Fibroblast of skin of left quadriceps (primary cell): ENCODE measurements around the gene TMEM109.

ENCODE experiments used
- DNase-seq, 2 experiments: peaks; one replicate each; pipeline ENCODE4 v3.0.0-alpha.2; 2013; ENCODE audit warnings: low read depth in 2 of 2

Gene TMEM109

DNA sequence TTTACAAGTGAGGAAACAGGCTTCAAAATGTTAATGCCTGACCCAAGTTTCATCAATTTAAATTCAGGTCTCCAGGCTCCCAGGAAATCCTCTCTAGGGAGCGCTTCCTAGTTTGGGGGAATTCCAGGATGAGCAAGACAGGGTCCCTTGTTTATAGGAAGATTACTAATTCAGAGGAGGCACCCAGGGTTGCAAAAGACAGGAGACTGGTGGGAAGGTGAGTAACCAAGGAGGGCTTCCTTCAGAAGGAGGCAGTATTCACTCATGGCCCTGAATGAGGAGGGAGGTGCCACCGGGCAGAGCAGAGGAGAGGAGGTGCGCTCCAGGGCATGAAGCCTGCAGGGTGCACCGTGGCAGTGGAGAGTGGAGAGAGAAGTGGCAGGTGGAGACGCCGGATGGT lies 11.9 kb downstream of the TMEM109 start:
- DNase-seq: no peak

DNA sequence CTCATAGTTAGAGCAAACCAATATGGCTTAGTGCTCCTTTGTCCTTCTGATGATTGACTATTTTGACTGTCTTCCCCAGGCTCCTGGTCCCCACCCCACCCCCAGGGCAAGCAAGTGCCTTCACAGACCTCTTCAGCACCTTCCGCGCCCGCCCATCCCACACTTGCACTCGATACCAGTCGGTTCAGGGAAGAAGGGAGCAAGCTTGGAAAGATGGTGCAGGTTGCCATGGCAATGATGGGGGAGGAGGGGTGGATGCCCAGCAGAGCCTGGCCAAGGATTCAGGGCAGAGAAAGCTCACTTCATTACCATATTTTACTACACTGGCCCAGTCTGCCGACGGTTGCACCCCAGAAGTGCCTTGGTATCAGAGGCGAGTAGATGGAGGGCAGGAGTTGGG lies 12.5 kb downstream of the TMEM109 start:
- DNase-seq: no peak

DNA sequence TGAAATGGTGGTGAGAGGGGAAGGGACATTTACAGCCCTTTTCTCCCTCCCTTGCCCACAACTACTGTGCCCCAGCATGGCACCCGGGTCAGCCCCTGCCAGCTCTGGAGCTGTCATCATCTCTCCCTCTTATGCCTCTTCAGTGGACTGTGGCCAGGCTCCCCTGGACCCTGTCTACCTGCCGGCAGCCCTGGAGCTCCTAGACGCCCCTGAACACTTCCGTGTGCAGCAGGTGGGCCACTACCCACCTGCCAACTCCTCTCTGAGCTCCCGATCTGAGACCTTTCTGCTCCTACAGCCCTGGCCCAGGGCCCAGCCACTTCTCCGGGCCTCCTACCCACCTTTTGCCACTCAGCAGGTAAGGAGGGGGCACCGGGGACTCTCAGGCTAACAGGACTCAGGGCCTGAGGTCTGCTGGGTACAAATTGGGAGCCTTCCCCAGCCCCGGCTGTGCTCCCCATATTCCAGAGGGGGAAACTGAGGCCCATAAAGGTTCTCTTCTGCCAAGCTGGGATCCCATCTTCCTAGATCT lies 13.2 kb downstream of the TMEM109 start:
- DNase-seq: no peak

DNA sequence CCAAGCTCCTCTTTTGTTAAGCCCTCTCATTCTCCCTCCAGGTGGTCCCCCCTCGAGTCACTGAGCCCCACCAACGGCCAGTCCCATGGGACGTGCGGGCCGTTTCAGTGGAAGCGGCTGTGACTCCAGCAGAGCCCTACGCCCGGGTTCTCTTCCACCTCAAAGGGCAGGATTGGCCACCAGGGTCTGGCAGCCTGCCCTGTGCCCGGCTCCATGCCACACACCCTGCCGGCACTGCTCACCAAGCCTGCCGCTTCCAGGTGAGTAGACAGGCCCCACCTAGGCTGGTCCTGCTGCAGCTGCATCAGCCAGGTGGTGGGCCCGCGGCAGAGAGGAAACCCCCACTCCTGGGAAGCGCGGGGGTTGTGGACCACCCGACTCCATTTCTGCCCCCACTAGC lies 13.6 kb downstream of the TMEM109 start:
- no peak for DNase-seq

DNA sequence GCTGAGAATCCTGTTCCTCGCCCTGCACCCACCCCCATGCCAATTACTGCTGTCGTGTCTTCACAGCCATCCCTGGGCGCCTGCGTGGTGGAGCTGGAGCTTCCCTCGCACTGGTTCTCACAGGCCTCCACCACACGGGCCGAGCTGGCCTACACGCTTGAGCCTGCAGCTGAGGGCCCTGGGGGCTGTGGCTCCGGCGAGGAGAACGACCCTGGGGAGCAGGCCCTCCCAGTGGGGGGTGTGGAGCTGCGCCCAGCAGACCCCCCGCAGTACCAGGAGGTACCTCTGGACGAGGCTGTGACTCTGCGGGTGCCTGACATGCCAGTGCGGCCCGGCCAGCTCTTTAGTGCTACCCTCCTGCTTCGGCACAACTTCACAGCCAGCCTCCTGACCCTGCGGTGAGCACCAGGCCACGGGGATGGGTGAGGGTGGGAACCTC lies 14.6 kb downstream of the TMEM109 start:
- no peak for DNase-seq

DNA sequence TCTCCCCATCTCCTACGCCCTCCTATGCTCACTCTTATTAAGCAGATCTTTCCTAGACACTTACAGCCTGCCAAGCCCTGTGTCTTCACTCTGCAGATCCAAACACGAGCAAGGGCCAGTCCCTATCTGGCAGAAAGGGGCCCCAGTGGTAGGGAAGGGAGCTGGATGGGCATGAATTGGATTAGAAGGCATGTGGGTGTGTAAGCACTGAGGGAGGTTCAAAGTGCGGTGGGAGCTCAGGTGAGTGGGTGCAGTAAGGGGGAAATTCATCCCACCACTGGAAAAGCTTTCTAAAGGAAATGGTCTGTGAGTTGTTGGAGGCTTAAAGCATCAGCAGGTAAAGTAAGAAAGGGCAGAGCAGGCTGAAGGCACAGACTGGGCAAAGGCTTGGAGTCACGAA lies 15.8 kb downstream of the TMEM109 start:
- no peak for DNase-seq

DNA sequence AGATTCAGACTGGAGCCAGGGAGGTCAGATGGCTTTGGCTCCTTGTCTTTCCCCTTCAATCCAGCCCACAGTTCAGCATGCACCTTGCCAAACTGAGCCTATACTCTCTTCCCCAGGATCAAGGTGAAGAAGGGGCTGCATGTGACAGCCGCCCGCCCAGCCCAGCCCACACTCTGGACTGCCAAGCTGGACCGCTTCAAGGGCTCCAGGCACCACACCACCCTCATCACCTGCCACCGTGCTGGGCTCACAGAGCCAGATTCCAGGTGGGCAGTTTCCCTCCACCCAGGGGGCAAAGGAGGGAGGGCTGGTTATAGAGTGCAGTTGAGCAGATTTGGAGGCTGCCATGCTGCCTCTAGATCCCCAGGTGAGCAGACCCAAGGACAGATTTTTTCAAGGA lies 16.4 kb downstream of the TMEM109 start:
- no peak for DNase-seq

DNA sequence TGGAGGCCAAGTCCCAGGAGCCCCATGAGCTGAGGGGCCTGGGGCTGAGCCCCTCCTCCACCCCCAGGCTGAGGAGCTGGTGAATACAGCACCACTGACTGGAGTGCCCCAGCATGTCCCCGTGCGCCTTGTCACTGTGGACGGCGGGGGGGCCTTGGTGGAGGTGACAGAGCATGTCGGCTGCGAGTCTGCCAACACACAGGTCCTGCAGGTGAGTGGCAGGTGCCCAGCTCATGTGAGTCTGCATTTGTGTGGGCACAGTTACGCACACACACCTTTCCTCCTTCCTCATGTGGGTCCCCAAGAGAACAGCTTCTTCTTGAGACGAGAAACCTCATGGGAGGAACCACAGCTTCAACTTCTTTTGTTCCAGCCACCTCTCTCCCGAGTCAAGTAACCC lies 18.0 kb downstream of the TMEM109 start:
- no peak for DNase-seq

DNA sequence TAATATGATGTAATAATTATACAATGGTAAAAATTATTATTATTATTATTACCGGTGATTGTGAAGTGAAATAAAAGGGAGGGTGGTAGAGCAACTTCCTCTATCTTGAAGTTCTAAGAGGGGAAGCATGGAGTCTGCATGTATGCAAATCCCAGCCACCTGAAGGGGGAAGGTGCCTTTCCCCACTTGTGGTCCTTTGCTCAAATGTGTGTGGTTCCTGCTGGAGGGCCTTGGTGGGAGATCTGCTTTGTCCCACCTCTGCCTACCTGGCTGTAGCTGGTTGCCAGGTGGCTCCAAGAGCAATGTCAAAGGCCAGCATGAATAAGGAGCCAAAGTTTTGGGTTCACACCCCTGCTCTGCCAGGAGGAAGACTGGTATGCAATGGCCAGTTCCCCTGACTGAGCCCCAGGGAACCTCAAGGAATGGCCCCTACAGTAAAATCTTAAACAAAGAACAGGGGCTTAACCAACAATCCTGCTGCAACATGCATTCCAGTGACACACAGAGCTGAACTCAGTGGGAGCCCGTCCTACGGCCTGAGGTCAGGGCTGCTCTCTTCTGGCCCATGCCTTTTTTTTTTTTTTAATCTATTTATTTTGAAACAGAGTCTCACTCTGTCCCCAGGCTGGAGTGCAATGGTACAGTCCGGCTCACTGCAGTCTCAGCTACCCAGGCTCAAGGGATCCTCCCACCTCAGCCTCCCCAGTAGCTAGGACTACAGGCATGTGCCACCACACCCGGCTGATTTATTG lies 18.8 kb downstream of the TMEM109 start:
- no peak for DNase-seq

DNA sequence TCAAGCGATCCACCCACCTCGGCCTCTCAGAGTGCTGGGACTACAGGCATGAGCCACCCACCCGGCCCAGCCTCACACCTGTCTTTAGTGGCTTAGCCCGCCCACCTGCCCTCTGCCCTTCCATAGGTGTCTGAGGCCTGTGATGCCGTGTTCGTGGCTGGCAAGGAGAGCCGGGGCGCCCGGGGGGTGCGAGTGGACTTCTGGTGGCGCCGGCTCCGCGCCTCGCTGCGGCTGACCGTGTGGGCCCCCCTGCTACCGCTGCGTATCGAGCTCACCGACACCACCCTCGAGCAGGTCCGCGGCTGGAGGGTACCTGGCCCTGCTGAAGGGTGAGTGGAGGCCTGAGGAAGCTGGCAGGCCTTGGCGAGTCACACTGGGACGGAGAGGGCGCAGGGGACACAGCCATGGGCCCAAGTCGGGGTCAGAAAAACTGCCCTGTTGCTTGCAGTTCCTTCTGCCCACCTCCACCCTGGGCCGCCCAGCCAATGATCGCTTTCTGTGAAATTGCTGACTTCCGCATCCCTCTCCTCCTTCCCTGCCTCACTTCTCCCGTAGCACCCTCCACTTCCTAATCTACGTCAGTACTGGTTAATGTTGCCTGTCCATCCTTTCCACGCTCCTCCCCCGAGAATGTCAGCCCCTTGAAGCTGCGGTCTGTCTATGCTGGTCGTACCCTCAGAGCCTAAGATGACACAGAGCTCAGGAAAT lies 19.6 kb downstream of the TMEM109 start:
- no peak for DNase-seq

DNA sequence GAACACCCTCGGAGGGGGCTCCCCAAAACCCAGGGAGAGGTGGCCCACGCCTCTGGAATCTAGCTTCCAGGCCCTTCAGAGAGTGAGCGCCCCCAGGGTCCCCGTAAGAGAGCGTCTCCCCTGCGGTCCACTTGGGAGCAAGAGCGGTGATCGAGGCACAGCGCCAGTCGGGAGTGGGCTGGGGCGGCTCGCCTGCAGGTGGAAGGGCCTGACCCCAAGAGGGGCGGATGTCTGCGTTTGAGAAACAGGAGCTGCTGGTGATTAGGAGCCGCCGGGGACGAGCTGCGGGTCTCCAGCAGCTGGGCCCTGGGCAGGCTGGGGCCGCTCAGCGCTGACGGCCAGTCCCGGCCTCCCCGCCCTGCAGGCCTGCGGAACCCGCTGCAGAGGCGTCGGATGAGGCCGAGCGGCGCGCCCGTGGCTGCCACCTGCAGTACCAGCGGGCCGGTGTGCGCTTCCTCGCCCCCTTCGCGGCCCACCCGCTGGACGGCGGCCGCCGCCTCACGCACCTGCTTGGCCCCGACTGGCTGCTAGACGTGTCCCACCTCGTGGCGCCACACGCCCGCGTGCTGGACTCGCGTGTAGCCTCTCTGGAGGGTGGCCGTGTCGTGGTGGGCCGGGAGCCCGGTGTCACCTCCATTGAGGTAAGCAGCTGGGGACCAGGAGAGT lies 20.3 kb downstream of the TMEM109 start:
- DNase-seq: no peak

DNA sequence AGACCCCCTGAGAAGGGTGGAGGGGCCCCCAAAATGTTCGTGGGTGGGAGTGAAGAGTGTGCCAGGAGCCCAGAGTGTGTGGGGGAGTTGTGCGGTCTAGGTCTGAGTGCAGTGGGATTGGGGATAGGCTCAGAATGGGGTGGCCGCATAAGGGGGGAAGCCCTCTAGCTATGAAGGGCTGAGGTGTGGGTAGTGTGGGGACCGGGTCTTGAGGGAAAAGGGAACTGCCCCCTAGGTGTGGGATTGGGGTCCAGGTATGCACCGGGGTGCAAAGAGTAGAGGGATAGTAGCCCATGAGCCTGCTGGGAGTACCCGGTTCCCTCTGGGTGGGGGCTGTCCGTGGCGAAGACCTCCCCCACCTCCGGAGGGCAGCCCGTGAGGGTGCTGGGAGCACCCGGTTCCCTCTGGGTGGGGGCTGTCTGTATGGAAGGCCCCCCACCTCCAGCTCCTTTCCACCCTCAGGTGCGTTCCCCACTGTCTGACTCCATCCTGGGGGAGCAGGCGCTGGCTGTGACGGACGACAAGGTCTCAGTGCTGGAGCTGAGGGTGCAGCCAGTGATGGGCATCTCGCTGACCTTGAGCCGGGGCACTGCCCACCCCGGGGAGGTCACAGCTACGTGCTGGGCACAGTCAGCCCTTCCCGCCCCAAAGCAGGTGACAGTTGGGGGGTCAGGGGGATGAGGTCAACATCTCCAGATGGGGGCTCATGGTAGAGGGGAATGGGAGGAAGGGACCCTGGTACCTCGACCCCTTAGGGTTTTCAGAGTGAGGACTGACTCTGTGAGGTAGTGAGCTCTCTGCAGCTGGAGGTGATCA lies 21.0 kb downstream of the TMEM109 start:
- no peak for DNase-seq

DNA sequence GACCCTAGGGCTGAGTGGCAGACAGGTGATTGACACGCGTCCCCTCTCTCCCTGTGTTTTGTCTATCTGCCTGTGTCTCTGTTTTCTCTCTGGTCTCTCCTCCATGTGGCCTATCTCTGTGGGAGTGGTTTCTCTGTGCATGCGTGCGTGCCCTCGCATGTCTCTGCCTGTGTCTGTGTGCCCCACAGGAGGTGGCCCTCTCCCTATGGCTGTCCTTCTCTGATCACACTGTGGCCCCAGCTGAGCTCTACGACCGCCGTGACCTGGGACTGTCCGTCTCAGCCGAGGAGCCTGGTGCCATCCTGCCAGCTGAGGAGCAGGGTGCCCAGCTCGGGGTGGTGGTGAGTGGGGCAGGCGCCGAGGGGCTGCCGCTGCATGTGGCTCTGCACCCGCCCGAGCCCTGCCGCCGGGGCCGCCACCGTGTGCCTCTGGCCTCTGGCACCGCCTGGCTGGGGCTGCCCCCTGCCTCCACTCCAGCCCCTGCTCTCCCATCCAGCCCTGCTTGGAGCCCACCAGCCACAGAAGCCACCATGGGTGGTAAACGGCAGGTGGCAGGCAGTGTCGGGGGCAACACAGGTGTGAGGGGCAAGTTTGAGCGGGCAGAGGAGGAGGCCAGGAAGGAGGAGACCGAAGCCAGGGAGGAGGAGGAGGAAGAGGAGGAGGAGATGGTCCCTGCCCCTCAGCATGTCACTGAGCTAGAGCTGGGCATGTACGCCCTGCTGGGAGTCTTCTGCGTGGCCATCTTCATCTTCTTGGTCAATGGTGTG lies 21.9 kb downstream of the TMEM109 start:
- no peak for DNase-seq

DNA sequence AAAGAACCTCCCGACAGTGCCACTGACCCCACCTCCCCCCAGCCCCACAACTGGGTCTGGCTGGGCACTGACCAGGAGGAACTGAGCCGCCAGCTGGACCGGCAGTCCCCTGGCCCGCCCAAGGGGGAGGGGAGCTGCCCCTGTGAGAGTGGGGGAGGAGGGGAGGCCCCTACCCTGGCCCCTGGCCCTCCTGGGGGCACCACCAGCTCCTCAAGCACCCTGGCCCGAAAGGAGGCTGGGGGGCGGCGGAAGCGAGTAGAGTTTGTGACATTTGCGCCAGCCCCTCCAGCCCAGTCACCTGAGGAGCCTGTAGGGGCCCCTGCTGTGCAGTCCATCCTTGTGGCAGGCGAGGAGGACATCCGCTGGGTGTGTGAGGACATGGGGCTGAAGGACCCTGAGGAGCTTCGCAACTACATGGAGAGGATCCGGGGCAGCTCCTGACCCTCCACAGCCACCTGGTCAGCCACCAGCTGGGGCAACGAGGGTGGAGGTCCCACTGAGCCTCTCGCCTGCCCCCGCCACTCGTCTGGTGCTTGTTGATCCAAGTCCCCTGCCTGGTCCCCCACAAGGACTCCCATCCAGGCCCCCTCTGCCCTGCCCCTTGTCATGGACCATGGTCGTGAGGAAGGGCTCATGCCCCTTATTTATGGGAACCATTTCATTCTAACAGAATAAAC lies 22.6 kb downstream of the TMEM109 start:
- no peak for DNase-seq

DNA sequence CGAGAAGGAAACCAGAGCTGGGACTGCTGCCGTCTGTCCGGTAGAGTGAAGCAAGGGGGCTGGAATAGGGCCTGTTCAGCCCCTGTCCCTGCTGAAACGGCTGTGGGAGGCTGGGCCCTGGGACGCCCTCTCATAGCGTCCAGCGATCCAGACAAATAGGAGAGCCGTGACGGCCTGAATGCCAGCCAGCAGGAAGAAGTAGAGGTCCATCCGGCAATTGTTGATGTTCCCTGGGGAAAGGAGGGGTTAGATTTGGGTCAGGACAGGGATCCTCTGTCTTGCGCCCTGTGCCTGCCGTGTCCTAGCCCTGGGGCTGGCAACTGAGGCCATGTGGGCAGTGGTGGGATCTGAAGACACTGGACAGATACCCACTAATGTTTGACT lies 23.2 kb downstream of the TMEM109 start:
- no peak for DNase-seq

DNA sequence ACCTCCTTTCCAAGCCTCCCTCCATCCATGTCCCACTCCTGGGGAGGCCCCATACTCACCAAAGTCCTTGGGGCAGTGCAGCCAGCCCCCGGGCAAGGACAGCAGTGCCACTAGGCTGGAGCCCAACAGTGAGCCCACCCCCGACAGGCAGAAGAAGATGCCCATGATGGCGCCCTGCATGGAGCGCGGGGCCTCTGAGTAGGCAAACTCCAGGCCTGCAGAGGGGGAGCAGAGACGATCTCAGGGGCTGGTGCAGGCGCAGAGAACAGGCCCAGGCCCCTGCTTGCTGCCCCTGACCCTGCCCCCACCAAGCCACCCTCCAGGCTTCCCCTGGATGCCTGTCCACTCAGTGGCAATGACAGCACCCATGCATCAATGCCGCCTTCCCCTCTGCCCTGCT lies 23.9 kb downstream of the TMEM109 start:
- DNase-seq: no peak

DNA sequence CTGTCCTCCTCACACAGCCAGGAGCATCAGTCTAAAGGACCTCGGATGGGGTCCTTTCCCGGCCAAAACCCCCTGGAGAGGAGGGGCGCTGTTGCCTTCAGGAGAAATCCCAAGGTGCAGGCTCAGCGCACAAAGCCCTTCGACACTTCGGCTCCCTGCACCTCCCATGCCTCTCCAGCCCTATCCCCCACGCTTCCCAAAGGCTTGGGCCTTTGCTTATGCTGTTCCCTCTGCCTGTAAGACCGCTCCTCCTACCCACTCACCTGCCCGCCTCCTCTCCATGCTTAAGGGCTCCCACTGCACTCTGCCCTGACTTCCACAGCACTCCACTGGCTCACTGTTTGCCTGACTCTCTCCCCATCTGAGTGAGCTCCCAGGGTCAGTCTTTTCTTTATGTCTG lies 24.5 kb downstream of the TMEM109 start:
- no peak for DNase-seq

DNA sequence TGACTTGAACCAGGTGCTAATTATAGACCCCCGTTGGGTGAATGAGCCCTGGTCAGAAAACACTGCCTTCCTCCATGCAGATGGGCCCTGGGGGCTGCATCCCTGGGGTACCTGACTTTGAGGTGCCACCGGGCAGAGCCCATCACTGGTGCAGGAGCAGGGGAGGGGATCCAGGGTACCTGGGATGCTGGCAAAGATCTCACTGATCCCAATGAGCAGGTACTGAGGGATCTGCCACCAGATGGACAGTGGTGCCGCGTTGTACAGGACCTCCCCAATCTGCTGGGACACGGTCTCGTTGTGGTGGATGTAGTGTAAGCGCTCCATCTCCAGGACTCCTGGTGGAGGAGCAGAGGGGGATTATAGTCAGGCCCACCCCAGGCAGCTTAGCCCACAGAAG lies 25.3 kb downstream of the TMEM109 start:
- no peak for DNase-seq

DNA sequence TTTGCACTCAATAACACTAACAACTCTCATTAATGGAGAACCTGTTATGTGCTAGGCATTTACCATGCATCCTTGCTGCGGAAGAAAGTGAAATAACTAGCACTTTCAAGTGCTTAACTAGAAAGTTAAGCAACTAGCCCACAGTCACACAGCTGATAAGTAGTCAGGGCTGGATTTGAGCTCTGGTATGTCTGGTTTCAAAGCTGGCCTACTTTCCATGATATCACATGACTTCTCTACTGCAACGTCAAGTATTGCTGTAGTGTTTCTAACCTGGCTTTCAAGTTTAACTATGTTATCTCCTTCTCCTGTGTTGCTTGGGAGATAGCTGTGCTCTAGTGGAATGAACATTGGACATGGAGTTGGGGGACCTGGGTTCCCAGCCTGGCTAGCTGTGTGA lies 25.9 kb downstream of the TMEM109 start:
- no peak for DNase-seq

DNA sequence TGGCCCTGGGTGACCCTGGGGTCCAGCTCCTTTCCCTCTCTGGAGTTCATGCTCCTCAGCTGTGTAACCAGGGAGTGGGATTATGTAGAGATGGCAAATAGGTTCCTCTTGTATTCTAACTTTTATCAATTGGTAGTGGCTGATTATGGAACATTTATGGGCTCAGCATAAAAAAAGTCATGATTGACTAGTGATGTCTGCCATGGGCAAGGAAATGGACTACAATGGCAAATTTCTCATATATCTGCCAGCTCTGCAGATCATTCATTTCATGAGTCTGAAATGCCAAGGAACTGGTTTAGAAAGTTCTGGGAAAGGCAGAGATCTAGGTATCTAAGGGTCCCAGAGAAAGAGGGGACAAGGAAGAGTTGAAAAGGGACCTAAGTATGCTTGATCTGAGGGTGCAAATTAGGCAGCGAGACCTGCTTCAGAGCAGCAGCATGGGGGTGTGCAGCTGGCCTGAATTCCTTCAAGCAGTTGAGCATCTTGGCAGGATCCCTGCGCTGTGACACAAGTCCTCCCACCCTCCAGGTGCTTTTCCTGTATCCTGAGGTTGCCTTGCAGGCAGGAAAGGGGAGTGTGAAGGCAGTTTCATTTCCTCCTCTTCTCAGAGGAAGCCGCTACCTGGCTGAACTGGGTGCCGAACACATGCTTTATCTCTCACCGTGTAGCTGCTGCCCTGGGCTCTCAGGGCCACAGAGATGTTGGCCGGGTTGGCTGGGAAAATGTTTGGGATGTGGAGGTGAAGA lies 27.6 kb downstream of the TMEM109 start:
- no peak for DNase-seq
